Neutrophil (primary cell): ENCODE results near the gene CAND1.
"Not testable (repeated sequence)": the region's sequence is repeated elsewhere in the genome, so short reads cannot be mapped to it uniquely, and the experiment has no call there.

ENCODE experiments used
- H3K27ac ChIP-seq: fragments of 200-600 bp; sonication (generic); 2 replicates; pipeline ENCODE4 v1.5.1; 2016; ENCODE audit warnings: mild to moderate bottlenecking, moderate library complexity
- H3K27me3 ChIP-seq: fragments of 200-600 bp; sonication (generic); 2 replicates; pipeline ENCODE4 v1.6.0; 2016; ENCODE audit warnings: mild to moderate bottlenecking
- H3K36me3 ChIP-seq: fragments of 200-600 bp; sonication (generic); 2 replicates; pipeline ENCODE4 v1.5.1; 2017
- H3K4me1 ChIP-seq, 2 experiments: fragments of 200-600 bp in 1 of 2; sonication (generic) in 1 of 2; 1 replicate in 1 of 2; 2 replicates in 1 of 2; pipeline versions ENCODE4 v1.5.1 to v1.6.1; 2013 to 2016; ENCODE audit warnings: low read depth in 1 of 2, low read length in 1 of 2, mild to moderate bottlenecking in 1 of 2, moderate library complexity in 1 of 2; ENCODE audit not compliant: control insufficient read depth in 1 of 2, insufficient read depth in 1 of 2
- H3K4me3 ChIP-seq, 2 experiments: fragments of 200-600 bp in 1 of 2; sonication (generic) in 1 of 2; 1 replicate in 1 of 2; 2 replicates in 1 of 2; pipeline ENCODE4 v1.5.1; 2013 to 2016; ENCODE audit warnings: low read depth in 1 of 2, low read length in 1 of 2, mild to moderate bottlenecking in 1 of 2, moderate library complexity in 1 of 2
- H3K9me3 ChIP-seq: fragments of 200-600 bp; sonication (generic); 2 replicates; pipeline ENCODE4 v1.5.1; 2016
- TF ChIP-seq, protein P1 (sequence below): fragments of 200-600 bp; sonication (generic); IDR thresholded peaks from 2 replicates; pipeline ENCODE4 v1.5.1; 2016; ENCODE audit warnings: antibody characterized with exemption

The CAND1 gene

GRCh38 chr12:67333649-67334048 is 64.5 kb downstream of the CAND1 start:
- H3K27ac ChIP-seq, result no peak overlapping the region
- no peaks in the 10 kb centered on the region for H3K36me3 ChIP-seq
- H3K4me1 ChIP-seq, result no peaks in the 10 kb centered on the region
- H3K4me3 ChIP-seq, result no peak overlapping the region
- H3K27me3 ChIP-seq, result no peaks in the 10 kb centered on the region
- H3K9me3 ChIP-seq, result no peaks in the 10 kb centered on the region
- TF ChIP-seq, protein P1, sequence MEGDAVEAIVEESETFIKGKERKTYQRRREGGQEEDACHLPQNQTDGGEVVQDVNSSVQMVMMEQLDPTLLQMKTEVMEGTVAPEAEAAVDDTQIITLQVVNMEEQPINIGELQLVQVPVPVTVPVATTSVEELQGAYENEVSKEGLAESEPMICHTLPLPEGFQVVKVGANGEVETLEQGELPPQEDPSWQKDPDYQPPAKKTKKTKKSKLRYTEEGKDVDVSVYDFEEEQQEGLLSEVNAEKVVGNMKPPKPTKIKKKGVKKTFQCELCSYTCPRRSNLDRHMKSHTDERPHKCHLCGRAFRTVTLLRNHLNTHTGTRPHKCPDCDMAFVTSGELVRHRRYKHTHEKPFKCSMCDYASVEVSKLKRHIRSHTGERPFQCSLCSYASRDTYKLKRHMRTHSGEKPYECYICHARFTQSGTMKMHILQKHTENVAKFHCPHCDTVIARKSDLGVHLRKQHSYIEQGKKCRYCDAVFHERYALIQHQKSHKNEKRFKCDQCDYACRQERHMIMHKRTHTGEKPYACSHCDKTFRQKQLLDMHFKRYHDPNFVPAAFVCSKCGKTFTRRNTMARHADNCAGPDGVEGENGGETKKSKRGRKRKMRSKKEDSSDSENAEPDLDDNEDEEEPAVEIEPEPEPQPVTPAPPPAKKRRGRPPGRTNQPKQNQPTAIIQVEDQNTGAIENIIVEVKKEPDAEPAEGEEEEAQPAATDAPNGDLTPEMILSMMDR, result no peak

DNA sequence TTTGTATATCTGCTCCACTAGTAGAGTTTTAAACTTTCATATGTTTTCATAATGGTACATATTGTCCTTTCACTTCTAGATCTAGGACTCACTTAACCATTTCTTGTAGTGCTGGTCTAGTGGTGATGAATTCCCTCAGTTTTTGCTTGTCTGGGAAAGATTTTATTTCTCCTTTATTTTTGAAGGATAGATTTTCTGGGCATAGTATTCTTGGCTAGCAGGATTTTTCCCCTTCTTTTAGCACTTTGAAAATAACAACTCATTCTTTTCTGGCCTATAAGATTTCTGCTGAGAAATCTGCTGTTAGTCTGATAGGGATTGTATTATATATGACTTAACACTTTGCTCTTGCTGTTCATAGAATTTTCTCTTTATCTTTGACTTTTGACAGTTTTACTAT is 69.3 kb downstream of the CAND1 start:
- H3K4me1 ChIP-seq, result no peaks in the 10 kb centered on the region
- H3K27ac ChIP-seq, result no peak overlapping the region
- no peaks in the 10 kb centered on the region for H3K27me3 ChIP-seq
- no peaks in the 10 kb centered on the region for H3K36me3 ChIP-seq
- H3K9me3 ChIP-seq, result no peaks in the 10 kb centered on the region
- H3K4me3 ChIP-seq, result no peak overlapping the region
- TF ChIP-seq, protein P1, result no peak

DNA sequence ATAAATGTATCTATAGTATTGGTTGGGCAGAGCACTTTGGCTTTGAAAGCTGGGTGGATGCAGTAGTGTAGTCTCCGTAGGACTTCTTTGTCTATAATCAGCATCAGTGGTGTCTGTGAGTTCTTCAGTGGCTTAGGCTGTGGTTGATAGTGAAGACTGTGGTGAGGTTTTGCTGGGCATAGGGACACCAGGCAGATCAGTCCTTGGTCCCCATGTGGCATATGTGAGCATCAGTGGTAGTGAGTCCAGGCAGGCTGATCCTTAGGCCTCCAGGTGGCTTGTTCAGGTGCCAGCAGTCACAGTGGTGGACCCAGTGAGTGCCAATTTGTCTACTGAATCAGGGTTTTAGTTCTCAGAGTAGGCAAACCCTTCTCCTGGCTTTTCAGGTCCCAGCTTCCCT is 70.4 kb downstream of the CAND1 start:
- Histone ChIP-seq H3K9me3 (no peaks in the 10 kb centered on the region), H3K4me3 (no peak overlapping the region), H3K4me1 (no peaks in the 10 kb centered on the region), H3K27ac (no peak overlapping the region), H3K36me3 (no peaks in the 10 kb centered on the region), H3K27me3 (no peaks in the 10 kb centered on the region)
- TF ChIP-seq, protein P1, result no peak

DNA sequence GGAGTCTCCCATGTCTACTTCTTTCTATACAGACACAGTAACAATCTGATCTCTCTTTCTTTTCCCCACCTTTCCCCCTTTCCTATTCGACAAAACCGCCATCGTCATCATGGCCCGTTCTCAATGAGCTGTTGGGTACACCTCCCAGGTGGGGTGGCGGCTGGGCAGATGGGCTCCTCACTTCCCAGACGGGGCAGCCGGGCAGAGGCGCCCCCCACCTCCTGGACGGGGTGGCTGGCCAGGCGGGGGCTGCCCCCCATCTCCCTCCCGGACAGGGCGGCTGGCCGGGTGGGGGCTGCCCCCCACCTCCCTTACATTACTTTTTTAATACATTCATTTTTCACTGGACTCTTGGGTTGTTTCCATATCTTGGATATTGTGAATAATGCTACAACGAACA is 71.9 kb downstream of the CAND1 start:
- not testable (repeated sequence) for H3K27ac ChIP-seq, H3K9me3 ChIP-seq, H3K27me3 ChIP-seq, H3K4me1 ChIP-seq, H3K4me3 ChIP-seq, H3K36me3 ChIP-seq

DNA sequence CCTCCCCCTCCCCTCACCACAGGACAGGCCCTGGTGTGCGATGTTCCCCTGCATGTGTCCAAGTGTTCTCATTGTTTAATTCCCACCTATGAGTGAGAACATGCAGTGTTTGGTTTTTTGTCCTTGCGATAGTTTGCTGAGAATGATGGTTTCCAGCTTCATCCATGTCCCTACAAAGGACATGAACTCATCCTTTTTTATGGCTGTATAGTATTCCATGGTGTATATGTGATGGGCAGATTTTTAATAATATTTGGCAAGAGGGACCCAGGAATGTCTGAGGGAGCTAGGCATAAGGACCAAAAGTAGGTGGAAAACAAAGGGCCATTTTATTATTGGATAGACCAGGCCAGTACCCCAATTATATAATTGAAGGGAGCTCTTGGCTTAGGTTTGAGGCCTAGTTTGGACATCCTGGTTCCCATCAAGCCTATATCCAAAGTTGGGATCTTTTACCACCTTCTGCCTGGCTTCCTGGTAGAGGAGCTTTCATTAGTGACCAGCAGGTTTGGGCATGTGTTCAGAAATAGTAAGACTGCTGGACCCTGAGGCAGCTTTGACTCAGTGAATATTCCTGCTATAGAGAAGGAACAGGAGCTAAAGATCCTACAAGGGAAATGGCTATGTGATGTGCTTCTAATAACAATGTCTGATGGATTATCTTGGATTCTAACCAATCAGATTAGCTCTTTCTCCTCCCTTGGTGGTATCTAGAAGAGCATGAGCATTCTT is 76.0 kb downstream of the CAND1 start:
- Histone ChIP-seq H3K27me3 (no peaks in the 10 kb centered on the region), H3K4me3 (no peak overlapping the region), H3K27ac (no peak overlapping the region), H3K9me3 (no peaks in the 10 kb centered on the region), H3K36me3 (no peaks in the 10 kb centered on the region), H3K4me1 (no peaks in the 10 kb centered on the region)
- TF ChIP-seq, protein P1, result no peak

GRCh38 chr12:67348683-67349082 is 79.5 kb downstream of the CAND1 start:
- Histone ChIP-seq H3K36me3 (no peaks in the 10 kb centered on the region), H3K27me3 (no peaks in the 10 kb centered on the region), H3K27ac (no peak overlapping the region), H3K4me1 (no peaks in the 10 kb centered on the region), H3K9me3 (no peaks in the 10 kb centered on the region), H3K4me3 (no peak overlapping the region)
- TF ChIP-seq, protein P1, result no peak
